Measurements from ENCODE around the gene RGR. TPM values are rescaled to one million over a fixed set of nuclear protein-coding genes. Genes with fewer than 3 reads are reported as not detected.
A peak's percentile ranks its signal among the peaks of the same experiment; 100 is the strongest.

Gene RGR
- polyA plus RNA-seq, 4 donors, result 0.04 to 0.12 TPM; not detected in 2

- no peaks in the 10 kb centered on the region for H3K9me3 ChIP-seq (ENCODE audit: control insufficient read depth in 2 of 2, insufficient read depth in 1 of 2, low read depth in 1 of 2, low read length in 1 of 2)
- no peak overlapping the region for H3K27ac ChIP-seq (ENCODE audit: low read depth in 1 of 3, low read length in 2 of 3)
- no peaks in the 10 kb centered on the region for H3K27me3 ChIP-seq (ENCODE audit: control insufficient read depth in 3 of 3, insufficient read depth in 3 of 3, low read length in 3 of 3)
- FAIRE-seq, result no peak
- H3K4me1 ChIP-seq (ENCODE audit: control insufficient read depth in 3 of 3, insufficient read depth in 2 of 3, low read depth in 1 of 3, low read length in 2 of 3), result no peaks in the 10 kb centered on the region
- WGBS, 3 donors, result 86 to 94% (median 89%) methylated on average over 2 of the region's 2 CpGs
- H3K36me3 ChIP-seq (ENCODE audit: control insufficient read depth in 3 of 3, insufficient read depth in 2 of 3, low read depth in 1 of 3, low read length in 3 of 3), result no peaks in the 10 kb centered on the region
- H3K4me3 ChIP-seq (ENCODE audit: low read depth in 1 of 3, low read length in 3 of 3), result no peak overlapping the region
- no peak for DNase-seq
Observed at GRCh38 chr10:84292502-84292901, 47.6 kb downstream of the RGR start.

GRCh38 chr10:84293171-84293570 lies 48.3 kb downstream of the RGR start:
- Histone ChIP-seq H3K4me1 (ENCODE audit: control insufficient read depth in 3 of 3, insufficient read depth in 2 of 3, low read depth in 1 of 3, low read length in 2 of 3) (no peaks in the 10 kb centered on the region), H3K27ac (ENCODE audit: low read depth in 1 of 3, low read length in 2 of 3) (no peak overlapping the region), H3K27me3 (ENCODE audit: control insufficient read depth in 3 of 3, insufficient read depth in 3 of 3, low read length in 3 of 3) (no peaks in the 10 kb centered on the region), H3K4me3 (ENCODE audit: low read depth in 1 of 3, low read length in 3 of 3) (no peak overlapping the region), H3K36me3 (ENCODE audit: control insufficient read depth in 3 of 3, insufficient read depth in 2 of 3, low read depth in 1 of 3, low read length in 3 of 3) (no peaks in the 10 kb centered on the region), H3K9me3 (ENCODE audit: control insufficient read depth in 2 of 2, insufficient read depth in 1 of 2, low read depth in 1 of 2, low read length in 1 of 2) (no peaks in the 10 kb centered on the region)
- 85 to 92% (median 89%) methylated on average over 1 of the region's 1 CpG for WGBS, 3 donors
- no peak for DNase-seq
- no peak for FAIRE-seq

- Histone ChIP-seq H3K27ac (ENCODE audit: low read depth in 1 of 3, low read length in 2 of 3) (no peak overlapping the region), H3K4me1 (ENCODE audit: control insufficient read depth in 3 of 3, insufficient read depth in 2 of 3, low read depth in 1 of 3, low read length in 2 of 3) (no peaks in the 10 kb centered on the region), H3K4me3 (ENCODE audit: low read depth in 1 of 3, low read length in 3 of 3) (no peak overlapping the region), H3K27me3 (ENCODE audit: control insufficient read depth in 3 of 3, insufficient read depth in 3 of 3, low read length in 3 of 3) (no peaks in the 10 kb centered on the region), H3K36me3 (ENCODE audit: control insufficient read depth in 3 of 3, insufficient read depth in 2 of 3, low read depth in 1 of 3, low read length in 3 of 3) (no peaks in the 10 kb centered on the region), H3K9me3 (ENCODE audit: control insufficient read depth in 2 of 2, insufficient read depth in 1 of 2, low read depth in 1 of 2, low read length in 1 of 2) (no peaks in the 10 kb centered on the region)
- no peak for DNase-seq
- FAIRE-seq, result no peak
- 55 to 72% (median 66%) methylated on average over 4 of the region's 4 CpGs for WGBS, 3 donors
Observed at GRCh38 chr10:84293574-84294016, 48.7 kb downstream of the RGR start.

GRCh38 chr10:84294766-84295447 lies 50.1 kb downstream of the RGR start:
- WGBS, 3 donors, result 87 to 94% (median 94%) methylated on average over 1 of the region's 1 CpG

GRCh38 chr10:84296091-84296981 lies 51.5 kb downstream of the RGR start:
- no peaks in the 10 kb centered on the region for H3K27me3 ChIP-seq (ENCODE audit: control insufficient read depth in 3 of 3, insufficient read depth in 3 of 3, low read length in 3 of 3)
- 64 to 87% (median 85%) methylated on average over 10 of the region's 10 CpGs for WGBS, 3 donors
- no peak for FAIRE-seq
- no peak for DNase-seq
- no peaks in the 10 kb centered on the region for H3K9me3 ChIP-seq (ENCODE audit: control insufficient read depth in 2 of 2, insufficient read depth in 1 of 2, low read depth in 1 of 2, low read length in 1 of 2)
- no peak overlapping the region for H3K27ac ChIP-seq (ENCODE audit: low read depth in 1 of 3, low read length in 2 of 3)
- H3K36me3 ChIP-seq (ENCODE audit: control insufficient read depth in 3 of 3, insufficient read depth in 2 of 3, low read depth in 1 of 3, low read length in 3 of 3), result no peaks in the 10 kb centered on the region
- no peak overlapping the region for H3K4me3 ChIP-seq (ENCODE audit: low read depth in 1 of 3, low read length in 3 of 3)
- H3K4me1 ChIP-seq (ENCODE audit: control insufficient read depth in 3 of 3, insufficient read depth in 2 of 3, low read depth in 1 of 3, low read length in 2 of 3), result no peaks in the 10 kb centered on the region

More at GRCh38 chr10:84294766-84295447, 50.1 kb downstream of the RGR start:
- H3K27ac ChIP-seq (ENCODE audit: low read depth in 1 of 3, low read length in 2 of 3), result no peak overlapping the region
- FAIRE-seq, result no peak
- H3K36me3 ChIP-seq (ENCODE audit: control insufficient read depth in 3 of 3, insufficient read depth in 2 of 3, low read depth in 1 of 3, low read length in 3 of 3), result no peaks in the 10 kb centered on the region
- H3K9me3 ChIP-seq (ENCODE audit: control insufficient read depth in 2 of 2, insufficient read depth in 1 of 2, low read depth in 1 of 2, low read length in 1 of 2), result no peaks in the 10 kb centered on the region
- no peaks in the 10 kb centered on the region for H3K4me1 ChIP-seq (ENCODE audit: control insufficient read depth in 3 of 3, insufficient read depth in 2 of 3, low read depth in 1 of 3, low read length in 2 of 3)
- no peak for DNase-seq
- no peak overlapping the region for H3K4me3 ChIP-seq (ENCODE audit: low read depth in 1 of 3, low read length in 3 of 3)
- H3K27me3 ChIP-seq (ENCODE audit: control insufficient read depth in 3 of 3, insufficient read depth in 3 of 3, low read length in 3 of 3), result no peaks in the 10 kb centered on the region

- Histone ChIP-seq H3K4me1 (ENCODE audit: control insufficient read depth in 3 of 3, insufficient read depth in 2 of 3, low read depth in 1 of 3, low read length in 2 of 3) (no peaks in the 10 kb centered on the region), H3K4me3 (ENCODE audit: low read depth in 1 of 3, low read length in 3 of 3) (no peak overlapping the region), H3K27me3 (ENCODE audit: control insufficient read depth in 3 of 3, insufficient read depth in 3 of 3, low read length in 3 of 3) (no peaks in the 10 kb centered on the region), H3K27ac (ENCODE audit: low read depth in 1 of 3, low read length in 2 of 3) (no peak overlapping the region), H3K36me3 (ENCODE audit: control insufficient read depth in 3 of 3, insufficient read depth in 2 of 3, low read depth in 1 of 3, low read length in 3 of 3) (no peaks in the 10 kb centered on the region), H3K9me3 (ENCODE audit: control insufficient read depth in 2 of 2, insufficient read depth in 1 of 2, low read depth in 1 of 2, low read length in 1 of 2) (no peaks in the 10 kb centered on the region)
- WGBS, 3 donors, result 81 to 86% (median 86%) methylated on average over 3 of the region's 3 CpGs
- no peak for FAIRE-seq
- DNase-seq, result no peak
Observed at GRCh38 chr10:84298057-84298456, 53.2 kb downstream of the RGR start.

GRCh38 chr10:84302223-84302622 lies 57.4 kb downstream of the RGR start:
- Histone ChIP-seq H3K9me3 (ENCODE audit: control insufficient read depth in 2 of 2, insufficient read depth in 1 of 2, low read depth in 1 of 2, low read length in 1 of 2) (no peaks in the 10 kb centered on the region), H3K36me3 (ENCODE audit: control insufficient read depth in 3 of 3, insufficient read depth in 2 of 3, low read depth in 1 of 3, low read length in 3 of 3) (no peaks in the 10 kb centered on the region), H3K27ac (ENCODE audit: low read depth in 1 of 3, low read length in 2 of 3) (no peak overlapping the region), H3K4me3 (ENCODE audit: low read depth in 1 of 3, low read length in 3 of 3) (no peak overlapping the region), H3K4me1 (ENCODE audit: control insufficient read depth in 3 of 3, insufficient read depth in 2 of 3, low read depth in 1 of 3, low read length in 2 of 3) (peaks cover 0 to 2% (median 0%) of the 10 kb centered on the region in 3 donors), H3K27me3 (ENCODE audit: control insufficient read depth in 3 of 3, insufficient read depth in 3 of 3, low read length in 3 of 3) (no peaks in the 10 kb centered on the region)
- no peak for DNase-seq
- WGBS, 3 donors, result 68 to 86% (median 72%) methylated on average over 2 of the region's 2 CpGs
- FAIRE-seq, result no peak

GRCh38 chr10:84306751-84307384 lies 62.0 kb downstream of the RGR start:
- peaks cover 0 to 7% (median 5%) of the 10 kb centered on the region in 3 donors for H3K4me1 ChIP-seq (ENCODE audit: control insufficient read depth in 3 of 3, insufficient read depth in 2 of 3, low read depth in 1 of 3, low read length in 2 of 3)
- no peaks in the 10 kb centered on the region for H3K9me3 ChIP-seq (ENCODE audit: control insufficient read depth in 2 of 2, insufficient read depth in 1 of 2, low read depth in 1 of 2, low read length in 1 of 2)
- no peaks in the 10 kb centered on the region for H3K36me3 ChIP-seq (ENCODE audit: control insufficient read depth in 3 of 3, insufficient read depth in 2 of 3, low read depth in 1 of 3, low read length in 3 of 3)
- H3K27me3 ChIP-seq (ENCODE audit: control insufficient read depth in 3 of 3, insufficient read depth in 3 of 3, low read length in 3 of 3), result no peaks in the 10 kb centered on the region
- FAIRE-seq, result no peak
- H3K4me3 ChIP-seq (ENCODE audit: low read depth in 1 of 3, low read length in 3 of 3), result no peak overlapping the region
- peak in 1 of 2 donors; percentile 56 for DNase-seq
- WGBS, 3 donors, result 57 to 74% (median 72%) methylated on average over 4 of the region's 4 CpGs
- H3K27ac ChIP-seq (ENCODE audit: low read depth in 1 of 3, low read length in 2 of 3), result no peak overlapping the region

All from small intestine (tissue), 7 donors.